Stimulated activated CD4-positive, alpha-beta T cell treated with anti-CD3 and anti-CD28 coated beads, Interleukin-12 subunit alpha, Interleukin-12 subunit beta, amount 100 ng/mL, for 48 hours (primary cell): ENCODE measurements around the gene OSBPL10.
"Not testable (repeated sequence)": the region's sequence is repeated elsewhere in the genome, so short reads cannot be mapped to it uniquely, and the experiment has no call there.

Experiments used
- DNase-seq, 3 donors: peaks; one replicate each; pipeline ENCODE4 v3.0.0-alpha.2; 2020; ENCODE audit warnings: low read depth in 2 of 3, low spot score in 1 of 3

The OSBPL10 gene

DNA sequence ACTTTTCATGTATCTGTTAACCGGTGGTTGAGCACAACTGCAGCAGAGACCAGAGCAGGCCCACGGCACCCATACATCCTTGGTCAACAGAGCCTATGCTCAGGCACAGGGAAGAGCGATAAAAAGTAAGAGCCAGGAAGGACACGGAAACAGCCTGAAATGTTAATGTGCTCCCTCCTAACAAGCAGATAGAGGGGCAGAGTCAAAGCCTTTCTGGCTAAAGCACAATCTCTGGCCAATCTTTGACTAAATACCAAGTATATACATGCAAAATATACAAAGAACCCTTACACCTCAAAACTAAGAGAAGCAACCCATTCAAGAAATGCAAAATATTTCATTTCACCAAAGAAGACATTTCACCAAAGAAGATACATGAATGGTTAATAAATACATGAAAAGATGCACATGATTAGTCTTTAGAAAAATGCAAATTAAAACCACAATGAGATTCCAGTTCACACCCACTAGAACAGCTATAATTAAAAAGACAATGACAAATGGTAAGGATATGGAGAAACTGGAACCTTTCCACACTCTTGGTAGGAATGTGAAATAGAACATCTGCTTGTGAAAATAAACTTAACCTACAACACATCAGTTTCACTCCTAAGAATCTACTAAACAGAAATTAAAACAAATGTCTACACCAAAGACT lies 88.0 kb downstream of the OSBPL10 start:
- DNase-seq: no peak

DNA sequence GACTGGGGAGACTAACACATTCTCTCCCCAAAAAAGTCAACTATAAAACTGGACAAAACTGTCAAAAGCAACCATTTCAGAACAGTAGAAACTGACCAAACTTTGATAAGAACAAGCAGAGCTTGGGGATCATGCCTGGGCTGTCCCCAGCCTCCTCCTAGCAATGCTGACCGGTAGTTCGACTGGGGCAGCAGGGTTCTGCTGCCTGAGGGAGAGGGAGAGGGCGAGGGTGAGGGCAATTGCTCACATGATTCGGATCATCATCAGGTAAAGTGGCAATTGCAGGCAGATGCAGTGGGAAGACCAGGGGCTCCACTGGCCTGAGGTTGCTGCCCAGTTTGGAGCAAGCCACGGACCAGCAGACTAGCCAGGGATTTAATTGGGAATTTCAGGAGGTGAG lies 88.6 kb downstream of the OSBPL10 start:
- no peak for DNase-seq

DNA sequence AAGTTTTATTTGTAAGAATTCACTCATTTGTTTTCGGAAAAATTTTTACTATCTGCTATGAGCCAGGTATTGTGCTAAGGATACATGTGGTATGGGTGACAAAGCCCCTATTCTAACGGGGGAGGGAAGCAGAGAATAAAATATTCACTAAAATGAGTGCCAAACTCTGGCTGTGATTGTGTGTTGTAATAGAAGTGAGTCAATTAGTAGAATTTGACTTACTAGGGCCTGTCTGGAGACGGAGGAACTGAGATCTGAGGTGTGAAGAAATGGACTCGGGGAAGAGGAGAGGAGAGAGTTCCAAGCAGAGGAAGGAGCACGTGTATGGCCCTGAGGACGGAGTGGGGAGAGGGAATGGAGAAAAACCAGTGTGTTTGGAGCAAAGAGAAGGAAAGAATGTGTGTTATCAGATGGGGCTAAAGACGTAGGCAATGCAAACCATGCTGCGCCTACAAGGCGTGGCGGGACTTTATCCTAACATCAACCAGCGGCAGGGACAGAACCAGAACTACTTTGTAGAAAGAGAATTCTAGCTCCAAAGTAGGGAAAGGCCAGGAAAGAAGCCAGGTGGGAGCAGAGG lies 89.1 kb downstream of the OSBPL10 start:
- no peak for DNase-seq

DNA sequence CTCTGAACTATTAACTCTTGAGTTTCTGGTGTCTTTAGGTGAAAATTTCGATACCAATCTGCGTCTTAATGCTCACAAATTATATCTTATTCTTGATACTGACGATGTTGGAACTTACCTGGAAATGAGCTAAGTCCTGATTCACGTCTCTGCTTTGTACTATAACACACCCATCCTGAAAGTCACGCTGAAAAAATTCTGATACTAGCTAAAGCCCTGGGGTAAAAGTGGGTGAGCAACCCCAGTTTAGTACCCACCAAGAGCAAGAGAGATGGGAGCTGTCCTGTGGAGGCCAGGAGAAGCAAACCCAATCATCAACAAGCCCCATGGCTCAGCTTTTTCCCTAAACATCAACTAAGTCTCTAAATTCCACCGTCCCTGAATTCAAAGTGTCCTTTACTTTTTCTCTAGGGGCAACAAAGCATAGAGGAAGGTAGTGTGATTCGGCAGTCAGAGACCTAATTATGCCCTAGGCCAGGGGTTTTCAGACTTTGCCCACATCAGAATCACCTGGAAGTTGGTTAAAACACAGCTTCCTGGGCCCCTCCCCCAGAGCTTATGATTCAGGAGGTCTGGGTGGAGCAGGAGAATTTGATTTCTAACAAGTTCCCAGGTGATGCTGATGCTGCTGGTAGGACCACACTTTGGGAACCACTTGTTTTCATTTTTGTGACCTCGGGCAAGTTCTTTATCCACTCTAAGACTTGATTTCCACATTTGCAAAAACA lies 90.2 kb downstream of the OSBPL10 start:
- DNase-seq: no peak

DNA sequence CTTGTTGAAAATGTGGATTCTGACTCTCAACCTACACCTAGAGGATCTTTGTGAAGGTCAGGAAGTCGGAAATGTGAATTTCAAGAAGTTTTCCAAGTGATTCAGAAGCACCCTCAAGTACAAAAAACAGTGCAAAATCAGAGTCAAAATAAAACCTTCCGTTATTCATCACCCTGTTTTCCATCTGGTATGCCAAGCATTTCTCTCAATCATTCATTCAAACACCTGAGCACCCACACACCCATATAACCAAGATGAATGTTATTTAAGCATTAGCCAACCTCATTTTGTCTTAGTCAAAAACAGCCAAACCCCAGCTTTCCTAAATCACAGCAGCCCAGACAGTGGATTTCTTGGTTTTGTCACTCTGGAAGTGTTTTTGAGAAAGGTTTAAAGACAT lies 91.1 kb downstream of the OSBPL10 start:
- DNase-seq: no peak

DNA sequence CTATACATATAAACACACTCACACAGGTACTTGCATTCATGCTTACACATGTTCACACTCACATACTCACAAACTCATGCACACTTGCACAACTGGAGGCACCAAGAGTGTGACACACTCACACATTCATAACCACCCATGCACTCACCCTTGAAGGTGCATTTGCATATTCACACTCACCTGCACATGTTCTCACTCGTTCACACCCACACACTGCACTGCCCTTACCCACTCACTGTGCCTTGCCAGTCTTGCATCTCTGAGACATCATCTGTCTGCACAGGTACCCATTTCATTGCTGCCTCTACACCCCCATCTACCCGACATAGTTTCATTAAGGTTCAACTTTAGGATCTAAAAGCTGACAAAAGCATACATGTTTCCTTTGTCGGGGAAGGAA lies 95.8 kb downstream of the OSBPL10 start:
- no peak for DNase-seq

DNA sequence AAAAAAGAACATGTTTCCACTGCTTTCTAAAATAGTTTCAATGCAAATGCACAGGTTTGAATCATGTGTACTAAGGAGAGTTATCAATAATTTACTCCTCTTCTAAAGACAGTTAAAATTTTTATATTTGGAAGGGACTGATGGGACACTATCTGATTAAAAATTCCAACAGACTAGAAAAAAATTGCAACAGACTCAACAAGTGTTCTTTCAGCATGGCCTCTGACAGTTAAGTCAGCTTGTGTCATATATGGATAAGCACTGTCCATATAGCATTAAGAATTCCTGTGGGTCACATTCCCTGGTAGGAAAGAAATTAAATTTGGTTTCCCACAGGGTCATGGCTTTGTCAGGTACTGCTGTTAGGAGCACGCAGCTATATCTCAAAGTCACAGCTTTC lies 96.8 kb downstream of the OSBPL10 start:
- DNase-seq: no peak

DNA sequence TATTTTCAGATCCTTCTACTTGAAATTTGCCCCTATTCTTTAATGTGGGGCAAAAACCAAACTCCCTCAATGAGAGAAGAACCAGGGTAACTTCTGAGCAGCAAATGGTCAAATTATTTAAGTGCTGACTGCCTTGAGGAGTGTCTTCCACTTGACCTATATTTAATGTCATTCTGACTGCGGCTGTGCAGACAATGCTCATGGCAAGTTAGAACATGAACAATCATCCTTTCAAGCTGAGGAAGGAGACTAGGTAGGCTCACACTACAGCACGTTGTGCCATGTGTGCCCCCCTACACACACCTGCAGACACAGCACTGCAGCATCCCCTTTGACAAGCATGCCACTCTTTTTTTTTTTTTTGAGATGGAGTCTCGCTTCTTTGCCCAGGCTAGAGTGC lies 98.2 kb downstream of the OSBPL10 start:
- no peak for DNase-seq

DNA sequence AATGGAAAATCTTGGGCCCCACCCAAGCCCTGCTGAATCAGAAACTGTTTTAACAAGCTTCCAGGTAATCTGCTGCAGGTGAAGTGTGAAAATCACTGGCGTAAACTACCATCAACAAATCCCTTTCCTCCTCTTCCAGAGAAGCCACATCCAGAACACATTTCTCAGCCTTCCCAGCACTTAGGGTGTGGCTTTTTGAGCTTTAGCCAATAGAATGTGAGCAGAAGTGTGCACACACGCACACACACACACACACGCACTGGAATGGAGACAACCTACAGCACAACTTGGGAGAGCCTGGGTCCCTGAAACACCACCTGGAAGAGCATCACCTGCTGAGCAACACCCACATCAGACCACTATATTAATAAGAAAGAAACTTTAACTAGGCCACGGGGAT lies 98.6 kb downstream of the OSBPL10 start:
- DNase-seq: no peak

DNA sequence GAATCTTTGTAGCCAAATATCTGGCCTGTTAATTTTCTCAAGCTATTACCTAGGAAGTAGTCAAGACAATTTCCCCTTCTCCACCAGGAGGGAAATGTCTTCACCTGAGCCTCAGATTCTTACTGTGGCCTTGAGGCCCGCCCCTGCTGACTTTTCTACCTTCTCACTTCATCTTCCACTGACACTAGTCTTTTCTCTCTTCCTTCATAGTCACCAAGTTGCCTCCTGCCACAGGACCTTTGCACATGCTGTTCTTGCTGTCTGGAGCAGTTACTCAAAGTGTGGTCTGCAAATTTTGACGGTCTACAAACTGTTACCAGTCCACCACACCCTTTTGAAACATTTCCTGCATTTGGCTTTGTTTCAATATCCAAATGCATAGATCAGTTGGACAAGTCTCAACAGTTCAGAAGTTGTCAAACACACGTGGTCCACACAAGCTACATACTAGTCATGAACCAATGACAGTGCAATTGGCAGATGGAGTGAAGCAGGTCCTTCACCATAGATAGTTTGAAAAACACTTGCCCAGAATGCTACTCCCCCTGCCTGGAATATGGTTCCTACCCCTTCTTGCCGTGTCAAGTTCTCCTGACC lies 100.5 kb downstream of the OSBPL10 start:
- no peak for DNase-seq

DNA sequence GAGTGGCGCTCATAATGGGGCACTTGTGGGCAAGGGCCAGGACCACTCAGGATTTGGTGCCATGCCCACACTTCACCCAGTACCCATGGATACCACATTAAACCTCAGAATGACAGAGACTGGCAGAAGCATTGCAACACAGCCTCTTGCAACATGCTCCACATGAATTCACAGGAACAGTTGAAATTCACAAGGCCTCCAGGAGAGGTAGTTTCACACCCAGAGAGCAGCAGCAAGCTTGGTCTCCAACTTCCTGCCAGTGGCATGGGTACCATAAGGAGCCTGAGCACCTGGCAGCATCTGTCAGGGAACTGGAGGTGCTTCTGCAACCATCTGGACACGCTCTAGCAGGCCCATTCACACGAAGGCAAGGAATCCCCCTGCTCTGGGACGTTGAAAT lies 101.0 kb downstream of the OSBPL10 start:
- no peak for DNase-seq

DNA sequence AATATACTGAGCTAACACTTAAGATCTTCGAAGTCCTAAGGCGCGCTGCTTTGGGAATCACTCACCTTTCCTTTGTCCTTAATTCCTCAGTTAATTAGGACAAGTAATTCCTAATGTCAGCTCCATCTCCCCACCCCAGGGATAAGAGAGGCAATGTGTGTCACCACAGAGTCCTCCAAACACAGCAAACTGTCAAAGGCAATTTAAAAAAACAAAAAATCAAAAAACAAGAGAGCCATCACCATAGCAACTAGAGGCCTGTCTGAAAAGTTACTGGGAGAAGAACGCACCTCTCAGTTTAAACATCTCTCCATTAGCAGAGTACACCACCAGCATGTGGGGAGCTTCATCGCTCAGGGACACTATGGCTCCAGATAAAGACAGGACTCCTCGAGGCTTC lies 101.7 kb downstream of the OSBPL10 start:
- DNase-seq: no peak

DNA sequence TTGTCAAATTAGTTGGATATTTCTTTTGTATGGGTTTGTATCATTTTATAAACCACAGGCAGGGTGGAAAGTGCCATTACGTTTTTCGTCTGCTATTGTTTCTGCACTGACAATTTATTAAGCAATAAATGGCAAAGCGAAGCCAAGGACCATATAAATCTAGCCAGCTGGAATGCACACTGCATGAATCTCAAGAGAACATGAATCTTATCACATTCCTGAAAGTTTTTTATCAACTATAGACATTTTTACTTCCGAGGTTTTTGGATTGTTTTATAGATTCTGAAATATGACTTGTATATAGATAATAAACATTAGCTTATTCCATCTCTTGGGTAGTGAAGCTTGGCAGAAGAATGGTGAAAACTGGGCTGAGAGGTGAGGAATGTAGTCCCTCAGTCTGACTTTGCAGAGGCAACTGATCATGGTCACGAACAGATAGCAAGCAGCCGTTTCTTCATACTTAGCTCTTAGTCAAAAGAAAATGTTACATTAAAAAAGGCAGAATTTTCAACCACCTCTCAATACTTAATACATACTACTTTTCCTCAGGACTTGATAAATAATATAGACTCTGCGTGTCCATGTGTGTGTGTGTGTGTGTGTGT lies 102.7 kb downstream of the OSBPL10 start:
- no peak for DNase-seq

DNA sequence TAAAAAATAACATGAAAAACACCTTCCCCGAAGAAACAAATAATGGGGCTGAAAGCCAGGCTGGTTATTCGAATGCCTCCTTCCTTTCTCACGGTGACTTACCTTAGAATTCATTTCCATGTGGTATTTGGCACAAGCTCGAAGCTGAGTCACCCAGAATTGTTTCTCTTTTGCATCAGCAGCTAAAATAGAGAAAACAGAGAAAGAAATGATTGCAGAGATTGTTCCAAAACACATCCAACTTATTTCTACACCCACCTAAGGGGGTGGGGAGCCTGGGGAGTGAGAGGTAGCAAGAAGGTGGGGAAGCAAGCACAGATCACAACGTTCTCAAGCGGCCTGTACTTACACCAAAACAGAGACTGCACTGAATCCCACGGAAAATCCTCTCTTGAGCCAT lies 104.7 kb downstream of the OSBPL10 start:
- DNase-seq: no peak

DNA sequence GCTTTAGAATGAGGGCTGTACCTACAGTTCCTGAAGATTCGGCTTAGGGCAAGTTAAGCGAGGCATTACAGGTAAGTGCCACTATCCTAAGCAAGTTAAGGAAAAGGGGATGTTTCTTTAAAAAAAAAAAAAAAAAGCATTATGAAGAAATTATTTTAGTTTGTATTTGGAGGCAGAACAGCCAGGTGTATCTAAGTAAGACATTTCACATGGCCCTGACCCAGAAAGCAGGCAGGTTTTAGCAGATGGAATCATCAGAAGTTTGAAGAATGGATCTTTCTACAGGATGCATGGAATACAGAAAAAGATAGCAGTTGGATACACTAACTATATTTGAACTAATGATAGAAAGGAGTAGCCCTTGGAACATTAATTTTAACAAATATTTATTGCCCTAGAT lies 105.6 kb downstream of the OSBPL10 start:
- no peak for DNase-seq

DNA sequence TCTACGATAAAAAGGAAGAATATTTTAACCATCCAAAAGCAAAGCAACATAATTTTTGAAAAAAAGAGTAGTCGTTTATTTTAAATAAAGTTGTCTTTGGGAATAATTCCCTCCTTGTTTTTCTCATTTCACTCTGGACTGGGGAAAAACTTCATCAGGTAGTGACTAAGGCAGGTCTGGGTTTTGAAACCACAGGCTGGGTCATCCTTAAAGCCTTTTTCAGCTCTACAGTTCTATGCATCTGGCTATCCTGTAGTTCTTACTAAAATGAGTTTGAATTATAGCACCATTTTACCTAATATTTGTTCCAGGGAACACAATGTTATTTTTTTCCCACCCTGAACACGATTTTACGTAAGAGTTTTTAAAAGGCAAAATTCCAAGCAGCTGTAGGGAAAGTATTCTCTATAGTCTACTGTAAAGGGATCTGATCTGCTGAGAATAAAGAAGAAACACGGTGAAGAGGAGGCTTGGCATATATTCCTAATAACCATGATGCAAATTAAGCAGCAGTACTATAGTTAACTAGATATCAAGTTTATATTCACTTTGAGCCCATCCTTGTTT lies 107.7 kb downstream of the OSBPL10 start:
- DNase-seq: no peak

DNA sequence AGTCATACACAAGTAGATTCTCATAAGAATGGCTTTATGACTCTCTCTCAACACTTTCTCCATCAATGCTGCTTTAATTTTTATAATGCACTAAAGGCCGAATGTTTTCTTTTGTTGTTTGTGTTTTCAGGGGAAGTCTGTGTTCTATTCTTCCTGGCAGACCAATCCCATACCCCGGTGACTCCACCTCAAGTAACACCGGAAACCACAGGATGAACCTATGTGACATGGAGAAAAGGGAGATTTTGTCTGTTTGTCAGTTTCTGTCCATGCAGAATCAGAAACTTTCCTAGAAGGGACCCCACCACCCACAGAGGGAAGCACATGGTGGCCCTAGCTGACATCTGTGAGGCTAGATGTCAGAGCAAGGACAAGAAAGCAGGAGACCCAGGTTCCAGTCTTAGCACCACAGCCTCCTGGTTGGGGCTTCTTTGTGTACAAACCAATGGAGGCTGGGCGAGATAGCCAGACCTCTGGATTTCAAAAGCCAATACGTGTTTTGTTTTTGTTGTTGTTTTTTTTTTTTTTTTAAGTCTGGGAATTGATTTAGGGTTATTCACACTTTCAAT lies 109.0 kb downstream of the OSBPL10 start:
- no peak for DNase-seq

DNA sequence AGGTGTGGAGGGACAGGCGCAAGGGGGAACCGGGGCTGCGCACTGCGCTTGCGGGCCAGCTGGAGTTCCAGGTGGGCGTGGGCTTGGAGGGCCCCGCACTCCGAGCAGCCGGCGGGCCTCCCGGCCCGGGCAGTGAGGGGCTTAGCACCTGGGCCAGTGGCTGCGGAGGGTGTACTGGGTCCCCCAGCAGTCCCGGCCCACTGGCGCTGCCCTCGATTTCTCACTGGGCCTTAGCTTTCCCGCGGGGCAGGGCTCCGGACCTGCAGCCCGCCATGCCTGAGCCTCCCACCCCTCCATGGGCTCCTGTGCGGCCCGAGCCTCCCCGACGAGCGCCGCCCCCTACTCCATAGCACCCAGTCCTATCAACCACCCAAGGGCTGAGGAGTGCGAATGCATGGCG lies 111.0 kb downstream of the OSBPL10 start:
- DNase-seq: not testable (repeated sequence)

DNA sequence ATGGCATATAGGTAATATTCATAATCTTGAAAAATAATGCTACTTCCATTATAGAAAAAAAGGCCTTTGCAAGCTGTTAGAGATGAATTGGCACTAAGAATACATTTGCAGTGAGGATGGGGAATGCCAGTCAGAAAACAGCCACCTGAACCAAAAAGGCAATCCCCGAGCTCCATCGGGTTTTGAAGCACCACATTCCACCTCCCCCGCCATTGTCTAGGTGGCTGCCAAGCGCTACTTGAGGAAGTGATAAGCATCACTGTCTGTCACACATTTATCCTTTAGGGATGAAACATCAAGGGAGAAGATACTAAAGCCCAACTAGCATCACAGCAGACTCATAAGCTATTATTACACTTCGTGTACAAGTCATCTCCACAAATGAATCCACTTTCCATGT lies 112.8 kb downstream of the OSBPL10 start:
- no peak for DNase-seq

DNA sequence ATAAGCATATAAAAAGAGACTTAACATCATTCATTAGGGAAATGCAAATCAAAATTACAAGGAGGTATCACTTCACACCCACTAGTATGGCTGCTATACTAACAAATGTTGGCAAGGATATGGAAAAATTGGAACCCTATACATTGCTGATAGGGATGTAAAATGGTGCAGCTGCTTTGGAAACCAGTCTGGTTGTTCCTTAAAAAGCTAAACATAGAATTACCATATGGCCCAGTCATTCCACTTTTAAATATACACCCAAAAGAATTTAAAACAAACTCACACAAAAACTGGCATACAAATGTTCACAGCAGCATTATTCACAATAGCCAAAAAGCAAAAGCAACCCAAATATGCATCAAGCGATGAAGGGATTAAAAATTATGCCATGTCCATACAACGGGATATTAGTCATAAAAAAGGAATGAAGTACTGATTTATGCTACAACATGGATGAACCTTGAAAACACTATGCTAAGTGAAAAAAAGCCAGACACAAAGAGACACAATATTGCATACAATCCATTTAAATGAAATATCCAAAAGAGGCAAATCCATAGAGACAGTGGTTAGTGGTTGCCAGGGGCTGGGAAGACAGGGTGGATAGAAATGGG lies 118.3 kb downstream of the OSBPL10 start:
- no peak for DNase-seq

DNA sequence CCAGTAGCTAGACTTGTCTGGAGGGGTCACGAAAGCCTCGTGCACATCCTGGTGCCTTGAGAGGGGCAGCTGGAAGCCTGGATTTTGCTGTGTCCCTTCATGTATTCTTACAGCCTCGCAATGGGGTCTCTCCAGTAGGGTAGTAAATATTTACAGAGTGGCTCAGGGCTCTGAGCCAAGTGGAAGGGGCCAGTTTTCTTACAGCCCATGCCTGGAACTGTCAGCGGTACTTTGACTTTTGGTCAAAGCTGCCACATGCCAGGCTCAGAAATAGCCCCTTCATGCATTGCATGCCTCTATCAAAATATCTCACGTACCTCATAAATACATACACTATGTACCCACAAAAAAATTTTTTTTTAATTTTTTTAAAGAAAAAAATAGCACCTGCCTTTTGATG lies 119.2 kb downstream of the OSBPL10 start:
- DNase-seq: no peak
